Subcutaneous adipose tissue (tissue), 4 donors: ENCODE measurements around the gene HSDL1. TPM values are rescaled to one million over a fixed set of nuclear protein-coding genes. Genes with fewer than 3 reads are reported as not detected.

Experiments
- CTCF ChIP-seq: fragments of 450-650 bp; IDR thresholded peaks from one replicate; pipeline ENCODE4 v1.5.1; 2016; ENCODE audit warnings: low read depth, mild to moderate bottlenecking, control low read depth, antibody characterized with exemption, moderate library complexity
- total RNA-seq, 4 donors: library from RNA; depleted of rRNA; stranded (reverse); fragments of >200 nt; gene quantifications; one replicate each; pipeline ENCODE4 v1.1.0, GENCODE V29; 2016

HSDL1 gene
- total RNA-seq, 4 donors from 2014 or later = 13.9 to 23.3 (median 20.6) TPM

- no peak for TF ChIP-seq CTCF
Observed at GRCh38 chr16:84074721-84075120, 70.3 kb downstream of the HSDL1 start.

Other genes with a start within 250 kb of the HSDL1 start
- gene MLYCD, start 246.1 kb downstream of the HSDL1 start, total RNA-seq = 10 to 100 TPM; 10.0 to 30.9 (median 11.5) TPM
- 1 to 10 TPM; 2.7 to 7.2 (median 4.4) TPM for gene OSGIN1, start 191.9 kb downstream of the HSDL1 start, total RNA-seq
- not detected for gene NECAB2, start 176.9 kb downstream of the HSDL1 start, total RNA-seq
- gene SLC38A8, start 102.4 kb downstream of the HSDL1 start, total RNA-seq = not detected
- gene MBTPS1, start 28.2 kb downstream of the HSDL1 start, total RNA-seq = 100 to 1,000 TPM in 2 of 4 donors, 10 to 100 TPM in 2; 85.1 to 122 (median 105) TPM
- under 1 TPM in 2 of 4 donors, not detected in 2; 0.44 to 0.85 TPM for gene DNAAF1, start 131 bp upstream of the HSDL1 start, total RNA-seq
- 10 to 100 TPM; 15.0 to 99.7 (median 36.5) TPM for gene TAF1C, start 41.9 kb upstream of the HSDL1 start, total RNA-seq
- 1 to 10 TPM in 2 of 4 donors, not detected in 2; 3.6 to 4.4 TPM for gene ADAD2, start 46.0 kb upstream of the HSDL1 start, total RNA-seq
- gene KCNG4, start 94.8 kb upstream of the HSDL1 start, total RNA-seq = not detected
- gene WFDC1, start 149.7 kb upstream of the HSDL1 start, total RNA-seq = under 1 TPM in 3 of 4 donors, not detected in 1; 0.38 to 0.98 (median 0.44) TPM
- not detected for gene ATP2C2, start 223.4 kb upstream of the HSDL1 start, total RNA-seq